Renal cortical epithelial cell (primary cell): ENCODE measurements around the gene FRMD1. TPM values are rescaled to one million over a fixed set of nuclear protein-coding genes. Genes with fewer than 3 reads are reported as not detected.

ENCODE experiments used
- DNase-seq: peaks from one replicate; pipeline ENCODE4 v3.0.0-alpha.2; 2011; ENCODE audit warnings: low read depth
- total RNA-seq: library from RNA; depleted of rRNA; stranded (reverse); fragments of >200 nt; gene quantifications from 2 replicates; pipeline ENCODE4 v1.2.3, GENCODE V29; 2014

FRMD1 gene
- total RNA-seq, 1 donor from 2014 or later = 0.05 TPM

- DNase-seq = no peak
These were observed 35.7 kb downstream of the FRMD1 start for GRCh38 chr6:168043193-168043847.

- DNase-seq = no peak
These were observed 36.4 kb downstream of the FRMD1 start for GRCh38 chr6:168042426-168043192.

GRCh38 chr6:168041928-168042327 is 37.1 kb downstream of the FRMD1 start:
- no peak for DNase-seq

- no peak for DNase-seq
These were observed 38.0 kb downstream of the FRMD1 start for GRCh38 chr6:168040856-168041496.

- no peak for DNase-seq
These were observed 39.2 kb downstream of the FRMD1 start for GRCh38 chr6:168039849-168040248.

- no peak for DNase-seq
These were observed 39.7 kb downstream of the FRMD1 start for GRCh38 chr6:168039301-168039700.

- no peak for DNase-seq
These were observed 40.4 kb downstream of the FRMD1 start for GRCh38 chr6:168038576-168039140.

- DNase-seq = no peak
These were observed 41.2 kb downstream of the FRMD1 start for GRCh38 chr6:168037856-168038255.

GRCh38 chr6:168037242-168037641 is 41.8 kb downstream of the FRMD1 start:
- no peak for DNase-seq

- peak; percentile 10 for DNase-seq
These were observed 43.1 kb downstream of the FRMD1 start for GRCh38 chr6:168035661-168036545.

- DNase-seq = peak; percentile 54
These were observed 43.8 kb downstream of the FRMD1 start for GRCh38 chr6:168035098-168035660.

- no peak for DNase-seq
These were observed 44.5 kb downstream of the FRMD1 start for GRCh38 chr6:168034537-168034936.

- no peak for DNase-seq
These were observed 45.2 kb downstream of the FRMD1 start for GRCh38 chr6:168033791-168034190.

- peak; percentile 81 for DNase-seq
These were observed 46.8 kb downstream of the FRMD1 start for GRCh38 chr6:168032005-168032760.

GRCh38 chr6:168031411-168031971 is 47.5 kb downstream of the FRMD1 start:
- DNase-seq = no peak

- no peak for DNase-seq
These were observed 48.1 kb downstream of the FRMD1 start for GRCh38 chr6:168030908-168031307.

GRCh38 chr6:168030218-168030746 is 48.7 kb downstream of the FRMD1 start:
- DNase-seq = no peak

GRCh38 chr6:168029459-168030217 is 49.4 kb downstream of the FRMD1 start:
- peak; percentile 37 for DNase-seq

- DNase-seq = no peak
These were observed 50.8 kb downstream of the FRMD1 start for GRCh38 chr6:168028181-168028580.
